ENCODE results near the gene ERBB4. TPM values are rescaled to one million over a fixed set of nuclear protein-coding genes. Genes with fewer than 3 reads are reported as not detected.

ERBB4 gene
- total RNA-seq, 1 experiment from 2014 or later, result 0.15 TPM

- TF ChIP-seq SIN3A (IDR thresholded peaks at IDR 0.05; ENCODE audit: borderline replicate concordance, insufficient read depth, low read depth, low read length) (no peak), TCF7L2 (IDR thresholded peaks at IDR 0.05; ENCODE audit: low read depth, low read length) (no peak), POLR2AphosphoS5 (IDR thresholded peaks at IDR 0.05; ENCODE audit: low read depth, low read length) (no peak), REST (IDR thresholded peaks at IDR 0.05; ENCODE audit: insufficient read depth in 1 of 2, low read depth in 2 of 2, low read length in 1 of 2) (no peak)
- TF ChIP-seq, protein P1, sequence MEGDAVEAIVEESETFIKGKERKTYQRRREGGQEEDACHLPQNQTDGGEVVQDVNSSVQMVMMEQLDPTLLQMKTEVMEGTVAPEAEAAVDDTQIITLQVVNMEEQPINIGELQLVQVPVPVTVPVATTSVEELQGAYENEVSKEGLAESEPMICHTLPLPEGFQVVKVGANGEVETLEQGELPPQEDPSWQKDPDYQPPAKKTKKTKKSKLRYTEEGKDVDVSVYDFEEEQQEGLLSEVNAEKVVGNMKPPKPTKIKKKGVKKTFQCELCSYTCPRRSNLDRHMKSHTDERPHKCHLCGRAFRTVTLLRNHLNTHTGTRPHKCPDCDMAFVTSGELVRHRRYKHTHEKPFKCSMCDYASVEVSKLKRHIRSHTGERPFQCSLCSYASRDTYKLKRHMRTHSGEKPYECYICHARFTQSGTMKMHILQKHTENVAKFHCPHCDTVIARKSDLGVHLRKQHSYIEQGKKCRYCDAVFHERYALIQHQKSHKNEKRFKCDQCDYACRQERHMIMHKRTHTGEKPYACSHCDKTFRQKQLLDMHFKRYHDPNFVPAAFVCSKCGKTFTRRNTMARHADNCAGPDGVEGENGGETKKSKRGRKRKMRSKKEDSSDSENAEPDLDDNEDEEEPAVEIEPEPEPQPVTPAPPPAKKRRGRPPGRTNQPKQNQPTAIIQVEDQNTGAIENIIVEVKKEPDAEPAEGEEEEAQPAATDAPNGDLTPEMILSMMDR (IDR thresholded peaks at IDR 0.05), result no peak
- H3K36me3 ChIP-seq (ENCODE audit: control insufficient read depth, insufficient read depth, low read length), result no peaks in the 10 kb centered on the region
- no peak overlapping the region for H3K27ac ChIP-seq (ENCODE audit: low read length)
- no peak for DNase-seq (ENCODE audit: low read depth, low spot score)
- ATAC-seq, result no peak
- ChIA-PET CTCF (no interaction called here), POLR2A (no interaction called here)
- no TSS peak for BruUV-seq (replicated peaks)
- no peaks in the 10 kb centered on the region for H3K9me3 ChIP-seq (ENCODE audit: control insufficient read depth, insufficient read depth, low read depth, low read length)
- no peaks in the 10 kb centered on the region for H3K4me1 ChIP-seq (ENCODE audit: control insufficient read depth, insufficient read depth, low read length)
- no peak overlapping the region for H3K4me3 ChIP-seq (ENCODE audit: low read depth in 2 of 2, low read length in 2 of 2)
- in situ Hi-C loops (cut with HindIII; ENCODE audit: low pct_unique_long_range_greater_than_20kb, low sequenced_read_pairs), result no loop called here
- intact Hi-C loops (cut with micrococcal nuclease; ENCODE audit: unreplicated experiment), result no loop called here
- no peaks in the 10 kb centered on the region for H3K27me3 ChIP-seq (ENCODE audit: control insufficient read depth, insufficient read depth, low read length)
Measured at GRCh38 chr2:211620986-211621385, 917.6 kb downstream of the ERBB4 start.

DNA sequence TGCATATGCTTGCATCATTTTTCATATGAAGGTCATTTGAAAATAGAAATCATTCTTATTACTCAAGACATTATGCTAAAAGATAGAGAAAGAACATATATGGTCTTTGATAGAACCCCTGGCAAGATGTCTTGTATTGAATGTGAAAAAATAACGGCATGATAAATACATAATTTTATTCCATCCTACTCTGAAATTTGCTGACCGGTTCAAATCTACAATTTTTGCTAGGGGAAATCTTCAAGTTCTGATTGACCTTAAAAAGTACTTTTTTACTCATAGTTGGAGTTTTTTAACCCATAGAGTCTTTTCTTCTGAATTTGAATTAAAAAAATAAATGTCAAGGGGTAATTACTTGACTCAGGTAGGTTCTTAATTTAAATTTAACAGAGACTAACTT is 920.8 kb downstream of the ERBB4 start:
- Histone ChIP-seq H3K27ac (ENCODE audit: low read length) (no peak overlapping the region), H3K4me3 (ENCODE audit: low read depth in 2 of 2, low read length in 2 of 2) (no peak overlapping the region), H3K27me3 (ENCODE audit: control insufficient read depth, insufficient read depth, low read length) (no peaks in the 10 kb centered on the region), H3K36me3 (ENCODE audit: control insufficient read depth, insufficient read depth, low read length) (no peaks in the 10 kb centered on the region), H3K9me3 (ENCODE audit: control insufficient read depth, insufficient read depth, low read depth, low read length) (no peaks in the 10 kb centered on the region), H3K4me1 (ENCODE audit: control insufficient read depth, insufficient read depth, low read length) (no peaks in the 10 kb centered on the region)
- TF ChIP-seq POLR2AphosphoS5 (IDR thresholded peaks at IDR 0.05; ENCODE audit: low read depth, low read length) (no peak), SIN3A (IDR thresholded peaks at IDR 0.05; ENCODE audit: borderline replicate concordance, insufficient read depth, low read depth, low read length) (no peak), TCF7L2 (IDR thresholded peaks at IDR 0.05; ENCODE audit: low read depth, low read length) (no peak), REST (IDR thresholded peaks at IDR 0.05; ENCODE audit: insufficient read depth in 1 of 2, low read depth in 2 of 2, low read length in 1 of 2) (no peak)
- TF ChIP-seq, protein P1 (IDR thresholded peaks at IDR 0.05), result no peak
- ChIA-PET POLR2A (no interaction called here), CTCF (no interaction called here)
- DNase-seq (ENCODE audit: low read depth, low spot score), result no peak
- intact Hi-C loops (cut with micrococcal nuclease; ENCODE audit: unreplicated experiment) (no loop called here), in situ Hi-C loops (cut with HindIII; ENCODE audit: low pct_unique_long_range_greater_than_20kb, low sequenced_read_pairs) (no loop called here)
- no peak for ATAC-seq
- no TSS peak for BruUV-seq (replicated peaks)
